Activated naive CD8-positive, alpha-beta T cell treated with anti-CD3 and anti-CD28 coated beads, Interleukin-2, amount 10 ng/mL, durations not matched to agents 7 days and 5 days (primary cell): Measurements from ENCODE around the gene TRIP12. TPM values are rescaled to one million over a fixed set of nuclear protein-coding genes. Genes with fewer than 3 reads are reported as not detected.

ENCODE experiments used
- ATAC-seq: fragments of 150-1000 bp; cut with Tn5 transposase; one replicate; pipeline ENCODE4 v1.10.0; 2021; ENCODE audit warnings: low read depth, moderate library complexity
- POLR2A ChIA-PET: fragments of 350-600 bp; sonication (Branson Sonifier 250); formaldehyde crosslinking; loops from one replicate; lab custom pipeline; 2021; ENCODE audit warnings: antibody characterized with exemption; lab: Charles Lee
- DNase-seq: peaks from one replicate; pipeline ENCODE4 v3.0.0; 2021
- H3K27ac Mint-ChIP-seq: one replicate; pipeline ENCODE4 v1.8.0; 2022; ENCODE audit warnings: mild to moderate bottlenecking, mixed read lengths
- H3K27me3 Mint-ChIP-seq: one replicate; pipeline ENCODE4 v1.8.0; 2022; ENCODE audit warnings: mild to moderate bottlenecking, moderate library complexity, mixed read lengths
- H3K36me3 Mint-ChIP-seq: one replicate; pipeline ENCODE4 v1.8.0; 2021; ENCODE audit warnings: mild to moderate bottlenecking, mixed read lengths
- H3K4me1 Mint-ChIP-seq: one replicate; pipeline ENCODE4 v1.8.0; 2021; ENCODE audit warnings: mixed read lengths
- H3K4me3 Mint-ChIP-seq: one replicate; pipeline ENCODE4 v1.8.0; 2022; ENCODE audit warnings: mild to moderate bottlenecking, moderate library complexity, mixed read lengths
- H3K9me3 Mint-ChIP-seq: one replicate; pipeline ENCODE4 v1.8.0; 2021; ENCODE audit warnings: mixed read lengths
- total RNA-seq, 2 experiments: library from RNA; stranded (reverse); gene quantifications; one replicate each; pipeline ENCODE4 v1.2.3, GENCODE V29; 2021

The TRIP12 gene
- total RNA-seq, 2 experiments from 2014 or later, result 215 to 220 TPM

GRCh38 chr2:229882583-229882982 is 39.2 kb downstream of the TRIP12 start:
- Mint-ChIP-seq H3K4me1 (peaks cover 6% of the 10 kb centered on the region), H3K4me3 (no peak overlapping the region), H3K27ac (no peak overlapping the region), H3K9me3 (no peaks in the 10 kb centered on the region), H3K36me3 (peaks cover 14% of the 10 kb centered on the region), H3K27me3 (no peaks in the 10 kb centered on the region)
- no peak for DNase-seq
- no peak for ATAC-seq
- POLR2A ChIA-PET, result no interaction called here

GRCh38 chr2:229880892-229881586 is 40.8 kb downstream of the TRIP12 start:
- no peak overlapping the region for H3K4me3 Mint-ChIP-seq
- no peak for ATAC-seq
- H3K9me3 Mint-ChIP-seq, result no peaks in the 10 kb centered on the region
- H3K36me3 Mint-ChIP-seq, result peaks cover 16% of the 10 kb centered on the region
- no peaks in the 10 kb centered on the region for H3K27me3 Mint-ChIP-seq
- H3K4me1 Mint-ChIP-seq, result peaks cover 6% of the 10 kb centered on the region
- no peak for DNase-seq
- H3K27ac Mint-ChIP-seq, result no peak overlapping the region
- POLR2A ChIA-PET, result no interaction called here

- no peaks in the 10 kb centered on the region for H3K9me3 Mint-ChIP-seq
- no peak overlapping the region for H3K27ac Mint-ChIP-seq
- no peak overlapping the region for H3K4me3 Mint-ChIP-seq
- no peak for ATAC-seq
- H3K36me3 Mint-ChIP-seq, result peaks cover 18% of the 10 kb centered on the region
- POLR2A ChIA-PET, result no interaction called here
- no peak for DNase-seq
- no peaks in the 10 kb centered on the region for H3K27me3 Mint-ChIP-seq
- H3K4me1 Mint-ChIP-seq, result peaks cover 9% of the 10 kb centered on the region
Observed at GRCh38 chr2:229879191-229879950, 42.4 kb downstream of the TRIP12 start.

GRCh38 chr2:229875549-229875948 is 46.3 kb downstream of the TRIP12 start:
- peaks cover 32% of the 10 kb centered on the region for H3K36me3 Mint-ChIP-seq
- H3K4me1 Mint-ChIP-seq, result peaks cover 14% of the 10 kb centered on the region
- H3K9me3 Mint-ChIP-seq, result no peaks in the 10 kb centered on the region
- H3K4me3 Mint-ChIP-seq, result no peak overlapping the region
- H3K27ac Mint-ChIP-seq, result no peak overlapping the region
- POLR2A ChIA-PET, result no interaction called here
- no peaks in the 10 kb centered on the region for H3K27me3 Mint-ChIP-seq
- ATAC-seq, result no peak
- DNase-seq, result no peak

GRCh38 chr2:229874647-229875046 is 47.2 kb downstream of the TRIP12 start:
- peaks cover 16% of the 10 kb centered on the region for H3K4me1 Mint-ChIP-seq
- no peak for ATAC-seq
- H3K27ac Mint-ChIP-seq, result no peak overlapping the region

GRCh38 chr2:229873123-229873581 is 48.7 kb downstream of the TRIP12 start:
- POLR2A ChIA-PET, result no interaction called here
- ATAC-seq (no peak), DNase-seq (no peak)
- no peaks in the 10 kb centered on the region for H3K9me3 Mint-ChIP-seq
- H3K36me3 Mint-ChIP-seq, result peaks cover 37% of the 10 kb centered on the region
- H3K27me3 Mint-ChIP-seq, result no peaks in the 10 kb centered on the region
- H3K4me3 Mint-ChIP-seq, result no peak overlapping the region
- H3K27ac Mint-ChIP-seq, result no peak overlapping the region
- H3K4me1 Mint-ChIP-seq, result peaks cover 17% of the 10 kb centered on the region

More at GRCh38 chr2:229874647-229875046, 47.2 kb downstream of the TRIP12 start:
- Mint-ChIP-seq H3K27me3 (no peaks in the 10 kb centered on the region), H3K36me3 (peaks cover 38% of the 10 kb centered on the region), H3K4me3 (no peak overlapping the region), H3K9me3 (no peaks in the 10 kb centered on the region)
- POLR2A ChIA-PET, result no interaction called here
- no peak for DNase-seq

- H3K9me3 Mint-ChIP-seq, result no peaks in the 10 kb centered on the region
- ATAC-seq (no peak), DNase-seq (no peak)
- POLR2A ChIA-PET, result no interaction called here
- H3K4me3 Mint-ChIP-seq, result no peak overlapping the region
- H3K27me3 Mint-ChIP-seq, result no peaks in the 10 kb centered on the region
- peaks cover 29% of the 10 kb centered on the region for H3K36me3 Mint-ChIP-seq
- H3K4me1 Mint-ChIP-seq, result peaks cover 17% of the 10 kb centered on the region
- H3K27ac Mint-ChIP-seq, result no peak overlapping the region
Observed at GRCh38 chr2:229870903-229871656, 50.7 kb downstream of the TRIP12 start.

GRCh38 chr2:229869226-229869625 is 52.6 kb downstream of the TRIP12 start:
- ATAC-seq, result no peak

GRCh38 chr2:229868794-229869193 is 53.0 kb downstream of the TRIP12 start:
- ATAC-seq (no peak), DNase-seq (no peak)
- no peak overlapping the region for H3K27ac Mint-ChIP-seq
- no peaks in the 10 kb centered on the region for H3K9me3 Mint-ChIP-seq
- POLR2A ChIA-PET, result no interaction called here
- H3K4me1 Mint-ChIP-seq, result peaks cover 20% of the 10 kb centered on the region
- peaks cover 30% of the 10 kb centered on the region for H3K36me3 Mint-ChIP-seq
- H3K27me3 Mint-ChIP-seq, result no peaks in the 10 kb centered on the region
- H3K4me3 Mint-ChIP-seq, result no peak overlapping the region

More at GRCh38 chr2:229869226-229869625, 52.6 kb downstream of the TRIP12 start:
- H3K27ac Mint-ChIP-seq, result no peak overlapping the region
- no peak for DNase-seq
- no peak overlapping the region for H3K4me3 Mint-ChIP-seq
- H3K9me3 Mint-ChIP-seq, result no peaks in the 10 kb centered on the region
- peaks cover 20% of the 10 kb centered on the region for H3K4me1 Mint-ChIP-seq
- POLR2A ChIA-PET, result no interaction called here
- no peaks in the 10 kb centered on the region for H3K27me3 Mint-ChIP-seq
- H3K36me3 Mint-ChIP-seq, result peaks cover 28% of the 10 kb centered on the region

- Mint-ChIP-seq H3K36me3 (peaks cover 13% of the 10 kb centered on the region), H3K9me3 (no peaks in the 10 kb centered on the region), H3K27me3 (no peaks in the 10 kb centered on the region), H3K4me3 (no peak overlapping the region), H3K4me1 (peaks cover 9% of the 10 kb centered on the region), H3K27ac (no peak overlapping the region)
- DNase-seq (no peak), ATAC-seq (no peak)
- POLR2A ChIA-PET, result interaction anchor here (0.7 kb wide), 1 partner anchor 1526 kb away, joined by 4 read pairs; no protein-coding TSS in a partner anchor
Observed at GRCh38 chr2:229865033-229865432, 56.8 kb downstream of the TRIP12 start.

GRCh38 chr2:229861431-229861830 is 60.4 kb downstream of the TRIP12 start:
- POLR2A ChIA-PET, result no interaction called here
- H3K27ac Mint-ChIP-seq, result no peak overlapping the region
- DNase-seq (no peak), ATAC-seq (no peak)
- H3K4me3 Mint-ChIP-seq, result no peak overlapping the region
- no peaks in the 10 kb centered on the region for H3K9me3 Mint-ChIP-seq
- H3K4me1 Mint-ChIP-seq, result peaks cover 12% of the 10 kb centered on the region
- H3K27me3 Mint-ChIP-seq, result no peaks in the 10 kb centered on the region
- H3K36me3 Mint-ChIP-seq, result peaks cover 22% of the 10 kb centered on the region

- Mint-ChIP-seq H3K27me3 (no peaks in the 10 kb centered on the region), H3K4me3 (no peak overlapping the region), H3K9me3 (no peaks in the 10 kb centered on the region), H3K27ac (no peak overlapping the region), H3K36me3 (peaks cover 29% of the 10 kb centered on the region), H3K4me1 (peaks cover 12% of the 10 kb centered on the region)
- no peak for ATAC-seq
- POLR2A ChIA-PET, result no interaction called here
- DNase-seq, result no peak
Observed at GRCh38 chr2:229860334-229860733, 61.5 kb downstream of the TRIP12 start.

- no peak for ATAC-seq
- no peak for DNase-seq
- no peak overlapping the region for H3K4me3 Mint-ChIP-seq
- POLR2A ChIA-PET, result no interaction called here
- H3K4me1 Mint-ChIP-seq, result peaks cover 10% of the 10 kb centered on the region
- no peaks in the 10 kb centered on the region for H3K9me3 Mint-ChIP-seq
- peaks cover 26% of the 10 kb centered on the region for H3K36me3 Mint-ChIP-seq
- H3K27me3 Mint-ChIP-seq, result no peaks in the 10 kb centered on the region
- H3K27ac Mint-ChIP-seq, result no peak overlapping the region
Observed at GRCh38 chr2:229858351-229858750, 63.5 kb downstream of the TRIP12 start.
